HG03108 (cell line): ENCODE measurements around the gene ZNF213.
"Not testable (repeated sequence)": the region's sequence is repeated elsewhere in the genome, so short reads cannot be mapped to it uniquely, and the experiment has no call there.

Experiments used
- ATAC-seq: cut with Tn5 transposase; IDR thresholded peaks from one replicate; pipeline ENCODE4 v1.9.1; 2021; ENCODE audit warnings: moderate library complexity; ENCODE audit not compliant: unreplicated experiment

The ZNF213 gene

DNA sequence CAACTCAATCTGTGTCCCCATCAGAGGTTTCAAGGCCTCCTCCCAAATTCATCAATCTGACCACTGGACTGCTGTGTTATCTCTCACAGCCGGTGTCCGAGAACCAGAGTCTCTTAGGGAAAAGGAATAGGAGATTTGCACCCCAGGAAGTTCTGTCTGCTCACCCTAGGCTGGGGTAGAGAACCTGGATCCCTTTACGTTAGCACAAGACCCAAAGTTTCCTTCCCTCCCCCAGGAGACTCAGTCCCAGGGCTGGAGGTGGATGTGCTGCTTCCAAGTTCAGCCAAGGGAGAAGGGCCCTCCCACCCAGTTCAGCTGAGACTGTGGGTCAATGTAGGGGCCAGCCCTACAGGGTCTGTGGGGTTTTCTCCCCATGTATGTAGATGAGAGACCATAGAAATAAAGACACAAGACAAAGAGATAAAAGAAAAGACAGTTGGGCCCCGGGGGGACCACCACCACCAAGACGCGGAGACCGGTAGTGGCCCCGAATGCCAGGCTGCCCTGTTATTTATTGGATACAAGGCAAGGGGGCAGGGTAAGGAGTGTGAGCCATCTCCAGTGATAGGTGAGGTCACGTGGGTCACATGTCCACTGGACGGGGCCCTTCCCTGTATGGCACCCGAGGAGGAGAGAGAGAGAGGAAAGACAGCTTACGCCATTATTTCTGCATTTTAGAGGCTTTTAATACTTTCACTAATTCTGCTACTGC, 30.4 kb downstream of the ZNF213 start:
- ATAC-seq: no peak

DNA sequence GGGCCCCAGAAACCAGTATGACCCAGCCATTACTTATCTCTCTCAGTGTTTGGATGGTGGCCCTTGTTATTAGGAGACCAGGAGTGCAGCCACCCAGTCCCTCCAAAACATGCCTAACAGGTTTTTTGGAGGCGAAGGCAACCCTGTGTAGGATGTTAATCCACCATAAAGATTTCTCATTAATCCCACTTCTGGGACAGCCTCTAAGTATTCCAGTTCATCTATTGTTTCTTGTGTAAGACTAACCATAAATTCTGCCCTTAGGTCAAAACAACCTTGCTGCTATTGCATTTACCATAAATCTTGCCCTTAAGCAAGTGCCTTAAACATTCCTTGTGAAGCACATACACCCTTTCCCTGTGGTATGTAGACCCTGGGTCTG, 31.7 kb downstream of the ZNF213 start:
- ATAC-seq: no peak

DNA sequence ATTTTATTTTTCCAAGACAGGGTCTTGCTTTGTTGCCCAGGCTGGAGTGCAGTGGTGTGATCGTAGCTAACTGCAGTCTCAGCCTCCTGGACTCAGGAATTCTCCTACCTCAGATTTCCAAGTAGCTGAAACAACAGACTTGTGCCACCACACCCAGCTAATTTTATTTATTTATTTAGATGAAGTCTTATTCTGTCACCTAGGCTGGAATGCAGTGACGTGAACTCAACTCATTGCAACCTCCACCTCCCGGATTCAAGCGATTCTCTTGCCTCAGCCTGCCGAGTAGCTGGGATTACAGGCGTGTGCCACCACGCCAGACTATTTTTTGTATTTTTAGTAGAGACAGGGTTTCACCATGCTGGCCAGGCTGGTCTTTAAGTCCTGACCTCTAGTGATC, 33.9 kb downstream of the ZNF213 start:
- not testable (repeated sequence) for ATAC-seq

DNA sequence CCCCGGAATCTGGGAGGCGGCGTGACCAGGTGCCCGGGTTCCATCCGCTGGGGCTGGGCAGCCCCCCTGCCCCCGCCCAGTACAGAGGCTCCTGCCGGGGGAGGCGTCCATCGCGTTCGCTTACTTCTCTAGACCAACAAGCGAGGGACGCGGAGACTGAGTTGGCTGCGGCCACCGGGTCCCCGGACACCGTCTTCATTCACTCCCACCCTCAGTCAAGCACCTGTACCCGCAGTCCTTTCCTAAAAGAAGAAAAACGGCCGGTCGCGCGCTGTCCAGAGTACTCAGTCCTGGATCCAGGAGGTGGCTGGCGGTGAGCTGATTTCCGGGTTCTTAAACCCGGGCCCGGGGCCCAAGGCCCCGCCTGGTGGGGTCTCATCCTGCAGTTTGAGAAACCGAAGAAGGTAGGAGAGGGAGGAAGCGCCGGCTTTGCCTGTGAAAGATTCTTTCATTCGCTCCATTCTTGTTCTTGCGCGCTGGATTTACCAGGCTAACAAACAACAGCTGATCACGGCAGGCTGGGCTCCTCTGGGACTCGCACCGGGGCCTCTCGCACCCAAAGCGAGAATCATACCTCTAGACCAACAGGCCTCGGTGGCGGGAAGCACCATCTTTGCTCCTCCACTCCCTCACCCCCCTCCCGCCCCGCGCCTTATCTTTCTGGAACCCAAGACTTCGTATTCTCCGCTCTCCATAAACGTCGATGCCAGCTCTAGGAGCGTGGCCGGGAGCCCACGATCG, 35.8 kb downstream of the ZNF213 start:
- no peak for ATAC-seq

DNA sequence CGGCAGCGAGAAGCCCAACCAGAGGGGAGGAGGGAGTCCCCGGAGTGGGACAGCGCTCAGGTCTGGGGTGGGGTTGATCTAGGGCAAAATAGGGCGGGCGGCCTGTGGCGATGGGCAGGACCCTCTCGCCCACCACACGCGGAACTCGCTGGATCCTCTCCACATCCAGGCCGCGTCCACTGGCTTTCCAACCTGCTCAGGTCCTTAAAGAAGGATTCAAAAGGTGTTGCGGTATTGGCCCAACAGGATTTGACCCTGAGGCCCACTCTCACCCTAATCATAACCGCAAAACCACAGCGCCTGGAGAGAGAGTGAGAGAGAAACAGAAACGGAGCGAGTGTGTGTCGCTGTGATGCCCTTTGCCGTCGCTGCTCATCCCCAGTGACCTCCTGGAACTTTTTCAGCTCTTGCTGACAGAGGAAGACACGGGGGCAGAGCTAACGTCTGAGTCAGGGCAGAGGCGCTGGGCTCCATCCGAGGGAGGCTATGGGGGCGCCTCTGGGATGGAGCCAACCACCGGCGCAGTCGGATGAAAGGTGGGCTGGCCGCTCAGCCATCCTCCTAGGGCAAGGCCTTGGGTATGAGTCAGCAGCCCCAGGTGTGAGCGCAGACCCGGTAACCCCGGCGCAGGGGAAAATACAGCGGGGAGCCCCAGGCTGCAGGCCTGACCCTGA, 36.5 kb downstream of the ZNF213 start:
- no peak for ATAC-seq

DNA sequence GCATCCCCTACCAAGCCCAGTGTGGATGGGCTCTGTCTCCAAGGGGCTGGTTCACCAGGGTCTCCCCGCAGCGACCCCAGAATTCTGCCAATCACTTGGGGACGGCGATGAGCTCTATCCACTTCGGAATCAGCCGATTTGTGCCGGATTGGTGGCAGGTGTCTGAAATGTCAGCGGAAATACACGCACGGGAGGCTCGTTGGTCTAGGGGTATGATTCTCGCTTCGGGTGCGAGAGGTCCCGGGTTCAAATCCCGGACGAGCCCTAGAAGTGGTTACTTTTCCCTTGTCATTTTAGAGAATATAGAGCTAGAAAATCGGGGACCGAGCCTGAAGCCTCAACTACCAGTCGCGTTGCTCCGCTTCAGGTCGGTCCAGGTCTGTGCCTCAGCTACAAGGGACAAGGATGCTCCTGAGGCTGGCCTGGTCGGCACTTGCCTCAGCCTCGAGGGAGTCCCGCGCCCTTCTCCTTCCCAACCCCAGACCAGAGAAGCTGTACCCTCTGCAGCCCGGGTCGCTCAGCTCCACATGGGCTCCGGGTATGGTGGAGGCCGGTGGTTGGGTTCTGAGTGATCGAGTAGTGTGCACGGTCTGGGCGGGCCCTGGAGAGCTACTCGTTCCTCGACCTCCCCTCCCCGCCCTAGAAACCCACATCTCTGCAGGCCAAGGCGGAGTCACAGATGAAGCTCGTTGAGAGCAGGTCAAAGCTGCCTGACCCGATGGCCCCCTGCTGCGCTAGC, 37.2 kb downstream of the ZNF213 start:
- no peak for ATAC-seq

DNA sequence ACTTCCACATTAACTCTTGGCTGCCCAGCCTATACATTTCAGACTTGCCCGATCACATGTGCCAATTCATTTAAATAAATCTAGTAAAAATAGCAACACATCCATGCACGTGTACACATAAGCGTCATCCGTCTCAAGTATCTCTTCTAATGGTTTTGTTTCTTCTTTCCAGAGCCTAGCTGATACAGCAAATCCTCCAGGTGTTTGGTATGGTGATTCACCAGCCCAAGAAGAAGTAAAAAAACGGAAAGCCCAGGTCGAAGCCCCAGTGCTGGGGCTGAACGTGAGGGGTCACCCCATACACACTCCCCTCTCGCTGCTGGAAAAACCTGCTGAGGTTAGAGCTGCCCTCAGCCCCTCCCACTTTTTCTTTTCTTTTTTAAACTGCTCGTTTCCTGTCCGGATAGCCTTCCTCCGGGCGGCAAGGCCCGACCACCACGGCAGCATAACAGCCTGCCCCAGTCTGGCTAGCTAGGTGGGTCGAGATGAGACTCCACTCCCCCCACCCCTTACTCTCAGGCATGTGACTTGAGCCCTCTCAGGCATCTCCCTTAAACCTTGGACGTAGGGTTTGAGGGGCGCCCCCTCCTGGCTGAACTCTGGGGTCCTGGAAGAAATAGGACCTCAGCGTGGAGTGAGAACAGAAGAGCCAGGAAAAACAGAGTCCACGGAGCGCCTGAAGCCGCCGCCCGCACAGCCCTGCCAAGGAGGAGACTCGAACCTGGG, 39.2 kb downstream of the ZNF213 start:
- ATAC-seq: no peak

DNA sequence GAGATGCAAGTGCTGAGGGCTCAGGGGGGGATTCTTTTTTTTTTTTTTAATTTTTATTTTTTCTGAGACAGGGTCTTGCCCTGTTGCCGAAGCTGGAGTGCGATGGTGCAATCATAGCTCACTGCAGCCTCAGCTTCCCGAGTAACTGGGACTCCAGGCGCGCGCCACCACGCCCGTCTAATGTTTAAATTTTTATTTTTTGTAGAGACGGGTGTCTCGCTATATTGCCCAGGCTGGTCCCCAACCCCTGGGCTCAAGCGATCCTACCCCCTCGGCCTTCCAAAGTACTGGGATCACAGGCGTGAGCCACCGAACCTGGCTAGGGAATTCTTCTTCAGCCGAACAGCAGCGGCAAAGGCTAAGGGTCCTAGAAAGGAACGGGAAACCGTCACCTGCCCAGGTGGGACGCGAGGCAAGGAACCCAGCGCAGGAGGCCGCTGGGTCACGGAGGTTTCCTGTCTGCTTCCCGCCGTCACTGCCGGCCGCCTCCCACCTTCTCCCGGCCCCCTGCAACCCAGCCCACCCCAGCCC, 39.9 kb downstream of the ZNF213 start:
- ATAC-seq: no peak

DNA sequence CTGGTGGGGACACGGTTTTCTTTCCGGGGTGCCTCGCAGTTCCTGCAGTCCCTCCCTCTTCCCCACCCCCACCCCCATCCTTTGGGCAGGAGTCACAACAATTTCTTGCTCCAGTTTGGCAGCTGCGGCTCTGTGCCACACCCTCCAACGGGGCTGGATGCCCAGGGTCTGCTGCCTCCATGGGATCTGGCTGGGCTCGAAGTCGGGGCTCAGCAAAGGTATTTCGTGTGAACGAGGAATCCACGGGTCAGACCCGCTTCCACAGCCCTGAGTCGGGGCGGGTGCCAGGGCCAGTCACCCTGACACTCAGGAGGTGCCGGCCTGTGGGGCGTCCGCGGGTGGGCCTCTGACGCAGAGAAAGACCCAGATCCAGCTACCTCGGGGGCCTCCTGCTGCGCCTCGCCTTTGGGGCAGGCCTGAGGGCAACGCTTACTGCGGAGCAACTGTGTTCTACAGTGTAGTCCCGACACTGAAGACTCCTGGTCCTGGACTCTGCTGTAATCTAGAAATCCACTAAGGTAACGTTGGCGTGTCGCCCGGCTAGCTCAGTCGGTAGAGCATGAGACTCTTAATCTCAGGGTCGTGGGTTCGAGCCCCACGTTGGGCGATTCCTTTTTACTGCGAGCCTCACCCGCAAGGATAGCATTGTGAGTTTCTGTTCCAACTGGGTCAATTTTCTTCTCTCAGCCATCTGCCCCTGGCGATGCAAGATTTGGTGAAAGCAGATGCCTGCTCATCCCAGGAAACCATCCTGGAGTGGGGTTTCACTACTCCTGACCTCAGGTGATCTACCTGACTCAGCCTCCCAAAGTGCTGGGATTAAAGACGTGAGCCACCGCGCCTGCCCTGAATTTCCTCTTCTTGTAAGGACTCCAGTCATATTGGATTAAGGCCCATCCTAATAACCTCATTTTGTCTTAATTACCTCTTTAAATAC, 40.6 kb downstream of the ZNF213 start:
- ATAC-seq: no peak

DNA sequence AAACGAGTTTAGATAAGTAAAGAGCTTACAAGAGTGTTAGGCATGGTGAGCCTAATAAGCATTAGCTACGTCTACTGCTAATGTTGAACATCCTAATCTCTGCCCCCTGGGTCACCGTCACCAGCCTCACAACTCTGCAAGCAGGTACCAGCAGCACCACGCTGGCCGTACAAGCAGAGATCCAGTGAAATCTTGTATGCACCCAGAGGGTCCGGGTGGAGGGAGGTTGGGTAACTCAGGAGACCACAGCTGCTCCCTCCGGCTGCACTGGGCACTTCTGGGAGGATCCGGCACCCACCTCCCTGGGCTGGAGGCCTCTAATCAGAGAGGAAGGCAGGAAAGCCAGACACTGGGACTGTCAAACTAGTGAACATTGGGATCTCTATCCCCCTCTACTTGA, 44.8 kb downstream of the ZNF213 start:
- no peak for ATAC-seq

DNA sequence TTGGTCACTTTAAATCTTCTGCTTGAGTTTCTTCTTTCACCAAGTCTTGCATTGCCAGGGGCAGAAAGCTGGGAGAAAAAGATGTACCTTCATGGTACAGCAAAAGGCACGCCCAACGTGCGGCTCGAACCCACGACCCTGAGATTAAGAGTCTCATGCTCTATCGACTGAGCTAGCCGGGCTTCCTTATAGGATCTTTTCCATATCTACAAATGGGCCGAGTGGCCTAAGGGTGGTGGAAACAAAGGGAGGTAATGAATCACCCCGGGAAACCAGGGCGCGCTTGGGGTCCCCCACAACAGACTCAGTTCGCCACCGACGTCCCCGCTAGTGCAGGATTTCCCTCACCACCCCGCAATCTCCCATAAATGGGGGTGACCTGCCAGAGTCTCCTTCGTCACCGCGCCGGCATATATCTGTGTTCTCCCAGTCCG, 45.6 kb downstream of the ZNF213 start:
- no peak for ATAC-seq

DNA sequence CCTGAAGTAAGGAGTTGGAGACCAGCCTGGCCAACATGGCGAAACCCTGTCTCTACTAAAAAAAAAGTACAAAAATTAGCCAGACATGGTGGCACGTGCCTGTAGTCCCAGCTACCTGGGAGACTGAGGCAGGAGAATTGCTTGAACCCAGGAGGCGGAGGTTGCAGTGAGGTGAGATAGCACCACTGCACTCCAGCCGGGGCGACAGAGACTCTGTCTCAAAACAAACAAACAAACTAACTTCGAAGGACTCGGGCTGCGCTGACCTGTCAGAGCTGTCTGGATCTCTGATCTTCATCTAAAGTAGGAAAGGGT, 47.4 kb downstream of the ZNF213 start:
- ATAC-seq: not testable (repeated sequence)

DNA sequence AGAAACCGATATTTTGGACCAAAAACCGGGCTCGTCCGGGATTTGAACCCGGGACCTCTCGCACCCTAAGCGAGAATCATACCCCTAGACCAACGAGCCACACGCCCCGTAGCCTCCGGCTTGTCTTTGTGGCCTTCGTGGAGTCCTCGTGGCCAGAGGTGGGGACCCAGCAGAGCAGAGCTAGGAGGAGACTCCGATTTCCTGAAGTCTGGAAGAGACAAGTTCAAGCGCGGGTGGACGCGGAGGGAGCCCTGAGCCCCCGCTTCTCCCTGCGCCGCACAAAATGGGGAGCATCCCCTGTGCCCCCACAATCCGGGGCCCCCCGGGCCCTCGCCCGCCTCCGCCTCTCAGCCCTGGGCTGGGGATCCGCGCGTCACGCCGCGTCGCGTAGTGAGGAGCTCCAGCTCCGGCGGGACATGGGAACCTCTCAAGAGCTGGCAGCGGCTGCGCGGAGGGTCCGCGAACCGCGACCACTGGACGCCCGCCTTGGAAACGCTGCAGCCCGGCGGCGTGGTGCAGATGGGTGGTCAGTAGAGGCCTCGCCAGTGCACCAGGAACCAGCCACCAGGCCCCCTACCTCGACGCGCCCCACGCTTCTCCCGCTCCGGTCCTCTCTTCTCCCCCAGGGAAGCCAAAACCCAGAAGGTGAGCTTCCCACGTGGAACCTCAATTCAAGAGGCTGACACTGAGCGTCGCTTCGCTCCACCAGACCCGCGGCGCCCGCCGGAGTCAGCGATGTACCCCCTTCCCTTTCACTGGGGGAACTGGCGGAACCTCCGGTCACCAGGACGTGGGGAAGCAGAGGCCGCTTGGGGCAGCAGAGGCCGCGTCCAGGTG, 48.0 kb downstream of the ZNF213 start:
- no peak for ATAC-seq

DNA sequence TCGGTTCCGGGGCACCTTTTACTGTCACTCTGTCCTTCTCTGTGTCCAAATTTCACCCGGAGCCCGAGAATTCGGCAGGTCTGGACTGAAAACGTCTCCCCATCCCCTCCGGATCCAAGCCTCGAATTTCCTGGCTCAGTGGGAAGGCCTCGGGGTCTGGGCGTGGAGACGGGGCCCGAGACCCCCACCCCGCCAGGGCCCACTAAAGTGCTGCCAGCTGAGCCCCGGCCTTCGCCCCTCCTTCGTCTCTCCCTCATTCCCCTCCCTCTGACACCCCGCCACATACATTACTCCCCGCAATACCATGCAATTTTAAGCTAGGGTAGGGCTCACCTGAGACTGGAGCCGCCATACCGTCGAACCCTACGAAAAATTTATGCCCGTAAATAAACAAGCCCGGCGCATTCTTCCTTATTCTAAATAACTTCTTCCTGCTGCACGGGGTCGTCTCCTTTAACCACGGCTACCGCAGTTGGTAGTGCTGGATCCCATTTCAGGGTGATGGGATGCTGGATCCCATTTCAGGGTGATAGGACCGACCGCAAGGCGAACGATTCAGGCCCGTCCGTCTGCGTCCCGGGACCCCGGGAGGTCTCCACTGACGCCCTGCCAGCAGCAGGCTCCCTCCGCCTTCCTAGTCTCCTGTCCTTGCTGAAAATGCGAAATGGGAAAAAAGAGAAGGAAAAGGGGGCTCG, 48.8 kb downstream of the ZNF213 start:
- no peak for ATAC-seq

DNA sequence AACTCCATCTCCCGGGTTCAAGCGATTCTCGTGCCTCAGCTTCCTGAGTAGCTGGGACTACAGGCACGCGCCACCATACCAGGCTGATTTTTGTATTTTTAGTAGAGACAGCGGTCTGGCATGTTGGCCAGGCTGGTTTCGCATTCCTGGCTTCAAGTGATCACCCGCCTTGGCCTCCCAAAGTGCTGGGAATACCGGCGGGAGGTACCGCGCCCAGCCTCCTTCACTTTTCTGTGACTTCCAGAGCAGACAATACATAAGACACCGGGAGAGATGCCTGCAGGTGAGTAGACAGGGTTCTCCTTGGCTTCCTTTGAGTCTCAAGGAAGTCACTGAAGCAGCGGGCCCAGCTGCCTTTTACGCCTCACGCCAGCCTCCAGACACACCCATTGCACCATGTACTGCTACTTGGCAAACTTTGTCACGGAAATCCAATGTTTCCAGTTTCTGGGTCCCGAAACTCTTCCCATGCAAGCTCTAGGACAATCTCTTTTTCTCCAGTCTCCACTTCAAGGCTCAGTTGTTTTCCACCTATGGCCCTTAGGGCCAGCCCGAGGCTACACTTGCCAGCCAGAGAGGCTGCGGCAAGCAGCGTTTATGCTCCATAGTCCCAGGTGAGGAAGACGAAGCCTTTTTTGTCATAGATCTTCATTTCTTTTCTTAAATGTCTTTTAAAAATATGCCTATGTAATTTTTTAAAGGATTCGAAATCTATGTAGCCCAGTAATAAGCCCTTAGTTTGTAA, 52.3 kb downstream of the ZNF213 start:
- ATAC-seq: no peak

DNA sequence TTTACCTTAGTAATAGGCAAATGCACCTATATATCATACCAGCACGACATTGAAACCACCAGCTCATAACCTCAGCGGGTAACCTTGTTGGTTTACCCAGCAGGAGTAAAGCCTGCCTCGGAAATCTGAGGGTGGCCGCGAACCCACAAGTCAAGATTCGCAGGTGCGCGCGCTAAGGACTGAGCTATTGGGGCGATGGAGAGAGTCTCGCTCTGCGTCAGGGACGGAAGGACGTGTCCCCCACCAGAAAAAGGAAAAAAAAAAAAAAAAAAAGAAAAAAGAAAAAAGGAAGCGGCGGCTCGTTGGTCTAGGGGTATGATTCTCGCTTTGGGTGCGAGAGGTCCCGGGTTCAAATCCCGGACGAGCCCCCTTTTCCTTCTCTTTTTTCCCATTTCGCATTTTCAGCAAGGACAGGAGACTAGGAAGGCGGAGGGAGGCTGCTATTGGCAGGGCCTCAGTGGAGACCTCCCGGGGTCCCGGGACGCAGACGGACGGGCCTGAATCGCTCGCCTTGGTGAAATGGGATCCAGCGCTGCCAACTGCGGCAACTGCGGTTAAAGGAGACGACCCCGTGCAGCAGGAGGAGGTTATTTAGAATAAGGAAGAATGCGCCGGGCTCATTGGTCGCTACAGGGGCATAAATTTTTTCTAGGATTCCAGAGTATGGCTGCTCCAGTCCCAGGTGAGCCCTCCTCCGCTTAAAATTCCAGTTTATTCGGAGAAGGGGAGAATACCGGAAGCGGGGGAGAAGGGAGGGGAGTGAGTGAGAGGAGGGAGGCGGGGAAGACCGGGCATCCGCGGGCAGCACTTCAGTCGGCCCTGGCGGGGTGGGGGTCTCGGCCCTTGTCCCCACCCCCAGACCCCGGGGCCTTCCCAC, 53.2 kb downstream of the ZNF213 start, which contains the start of gene OR1F1:
Gene OR1F1 (plus strand): TSS at position 407 of the 877 bp plus-strand sequence.
- ATAC-seq: no peak

DNA sequence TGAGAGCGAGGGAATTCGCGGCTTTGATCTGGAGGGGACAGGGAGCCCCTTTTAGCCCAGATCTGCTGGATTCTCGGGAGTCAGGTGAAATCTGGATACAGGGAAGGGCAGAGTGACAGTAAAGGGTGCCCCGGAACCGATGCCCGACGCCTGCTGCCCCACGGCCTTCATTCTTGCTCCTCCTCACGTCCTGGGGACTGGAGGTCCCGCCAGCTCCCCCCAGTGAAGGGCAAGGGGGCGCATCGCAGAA, 53.8 kb downstream of the ZNF213 start:
- no peak for ATAC-seq
